ENCODE results near the gene OSBPL3. TPM values are rescaled to one million over a fixed set of nuclear protein-coding genes. Genes with fewer than 3 reads are reported as not detected.

Gene OSBPL3
- total RNA-seq, 1 experiment from 2014 or later, result 11.3 TPM

DNA sequence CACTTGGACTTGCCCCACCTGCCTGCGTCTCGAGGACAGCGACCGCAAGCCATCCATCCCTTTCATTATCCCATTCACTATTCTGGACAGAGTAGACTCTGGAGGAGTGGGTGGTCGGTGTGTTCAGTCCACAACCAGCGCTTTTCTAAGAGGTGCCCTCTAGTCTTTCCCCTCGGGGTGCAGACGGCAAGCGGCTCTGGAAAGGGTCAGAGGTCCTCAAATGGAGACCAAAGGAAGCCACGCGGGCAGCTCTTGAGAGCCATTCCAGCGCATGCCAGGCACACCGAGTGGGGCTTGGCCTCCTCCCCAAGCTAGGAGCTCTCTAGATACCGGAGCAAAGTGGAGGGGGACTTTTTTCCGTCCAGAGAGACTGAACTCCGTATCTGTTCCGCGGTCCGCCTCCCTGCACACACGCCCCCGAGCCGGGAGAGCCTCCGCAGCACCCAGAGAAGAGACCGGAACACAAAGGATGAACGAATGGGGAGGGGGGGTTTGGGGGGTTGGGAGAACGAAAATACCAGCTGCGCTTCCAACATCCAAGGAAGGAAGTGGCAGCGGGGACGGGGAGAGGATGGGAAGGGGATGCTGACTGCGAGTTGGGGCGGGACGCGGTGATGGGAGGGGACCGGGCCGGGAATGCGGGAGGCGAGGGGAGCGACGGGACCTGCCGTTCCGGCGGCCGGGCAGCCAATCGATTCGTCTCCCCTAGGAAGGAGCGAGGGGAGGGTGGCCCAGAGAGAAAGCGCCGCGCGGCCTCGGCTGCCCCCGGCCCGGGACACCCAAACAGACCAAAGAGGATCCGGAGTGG lies 223.2 kb downstream of the OSBPL3 start:
- Histone ChIP-seq H3K27ac (peak overlapping the region; percentile 83), H3K27me3 (replicated peaks) (no peaks in the 10 kb centered on the region)

DNA sequence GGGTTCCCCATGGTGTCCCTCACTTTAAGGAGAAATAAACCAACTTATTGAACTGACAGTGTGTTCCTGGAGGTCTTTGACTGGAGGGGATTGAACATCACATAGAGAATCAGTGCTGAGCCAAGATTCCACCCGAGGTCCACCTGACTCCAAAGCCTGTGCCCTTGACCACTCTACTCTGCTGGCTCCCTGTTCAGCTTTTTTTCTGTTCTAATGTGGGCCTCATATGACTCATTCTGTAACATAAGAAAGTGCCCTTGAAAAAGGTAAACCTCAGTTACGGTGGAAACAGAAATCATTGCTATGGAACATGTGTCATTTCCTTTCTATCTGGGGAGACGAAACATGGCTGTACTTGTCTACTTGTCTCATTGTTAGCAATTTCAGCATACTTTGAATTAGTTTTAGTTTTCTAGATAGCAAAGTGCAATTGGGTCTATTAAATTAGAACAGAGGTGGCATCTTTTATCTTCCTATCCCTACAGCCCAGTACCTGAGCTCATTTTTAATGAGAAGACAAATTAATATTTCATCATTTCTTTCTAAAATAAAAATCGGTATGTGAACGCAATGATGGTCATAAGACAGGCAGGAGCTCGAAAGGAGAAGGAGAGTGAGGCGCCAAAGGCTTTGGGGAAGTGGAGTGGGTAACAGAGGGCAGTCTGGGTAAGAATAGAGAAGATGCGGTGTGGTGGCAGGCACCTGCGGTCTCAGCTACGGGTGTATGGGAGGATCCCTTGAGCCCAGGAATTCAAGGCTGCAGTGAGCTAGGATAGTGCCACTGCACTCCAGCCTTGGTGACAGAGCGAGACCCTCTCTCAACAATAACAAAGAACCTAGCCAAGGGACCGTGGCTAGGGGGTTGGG lies 224.2 kb downstream of the OSBPL3 start:
- no peaks in the 10 kb centered on the region for H3K27me3 ChIP-seq (replicated peaks)
- no peaks in the 10 kb centered on the region for H3K9me3 ChIP-seq (replicated peaks)
- H3K27ac ChIP-seq, result no peak overlapping the region
- H3K36me3 ChIP-seq, result no peaks in the 10 kb centered on the region
- no peak overlapping the region for H3K4me3 ChIP-seq
- peaks cover 23% of the 10 kb centered on the region for H3K4me1 ChIP-seq (replicated peaks)
- DNase-seq (ENCODE audit: low read depth in 1 of 2, low spot score in 2 of 2), result peak in 1 of 2 experiments; percentile 11

More for the DNA sequence above, 223.2 kb downstream of the OSBPL3 start:
- H3K36me3 ChIP-seq, result no peaks in the 10 kb centered on the region
- peak overlapping the region; percentile 77 for H3K4me3 ChIP-seq
- no peaks in the 10 kb centered on the region for H3K9me3 ChIP-seq (replicated peaks)
- peaks cover 23% of the 10 kb centered on the region for H3K4me1 ChIP-seq (replicated peaks)
- DNase-seq (ENCODE audit: low read depth in 1 of 2, low spot score in 2 of 2), result peak in 1 of 2 experiments; percentile 63

DNA sequence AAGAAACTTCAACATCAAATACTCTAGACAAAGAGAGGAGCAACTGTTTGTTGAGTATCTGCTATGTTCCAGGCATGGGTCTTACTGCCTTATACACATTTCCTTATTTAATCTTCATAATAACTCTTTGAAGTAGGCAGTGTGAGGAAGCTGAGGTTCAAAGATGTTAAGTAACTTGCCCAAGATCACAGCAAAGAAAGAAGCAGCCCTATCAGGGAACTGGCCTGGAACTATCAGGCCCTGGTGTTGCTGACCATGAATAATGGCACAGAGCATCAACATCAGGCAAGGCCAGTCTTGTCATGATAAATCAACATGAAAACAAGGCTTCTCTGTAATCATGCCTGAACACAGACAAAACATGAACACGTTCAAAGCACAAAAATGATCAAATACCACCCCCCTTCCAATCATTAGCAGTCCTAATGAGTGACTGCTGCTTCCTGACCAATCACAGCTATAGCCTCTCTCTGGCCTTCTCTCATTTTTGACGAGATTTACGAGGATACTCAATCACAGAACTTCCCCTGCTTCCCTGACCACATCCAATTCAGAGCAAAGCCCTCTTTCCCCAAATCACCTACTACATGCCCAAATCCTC lies 225.0 kb downstream of the OSBPL3 start:
- H3K27ac ChIP-seq, result no peak overlapping the region
- no peak for DNase-seq (ENCODE audit: low read depth in 1 of 2, low spot score in 2 of 2)
- no peak overlapping the region for H3K4me3 ChIP-seq
- no peaks in the 10 kb centered on the region for H3K36me3 ChIP-seq
- no peaks in the 10 kb centered on the region for H3K9me3 ChIP-seq (replicated peaks)
- H3K4me1 ChIP-seq (replicated peaks), result peaks cover 23% of the 10 kb centered on the region
- H3K27me3 ChIP-seq (replicated peaks), result no peaks in the 10 kb centered on the region

DNA sequence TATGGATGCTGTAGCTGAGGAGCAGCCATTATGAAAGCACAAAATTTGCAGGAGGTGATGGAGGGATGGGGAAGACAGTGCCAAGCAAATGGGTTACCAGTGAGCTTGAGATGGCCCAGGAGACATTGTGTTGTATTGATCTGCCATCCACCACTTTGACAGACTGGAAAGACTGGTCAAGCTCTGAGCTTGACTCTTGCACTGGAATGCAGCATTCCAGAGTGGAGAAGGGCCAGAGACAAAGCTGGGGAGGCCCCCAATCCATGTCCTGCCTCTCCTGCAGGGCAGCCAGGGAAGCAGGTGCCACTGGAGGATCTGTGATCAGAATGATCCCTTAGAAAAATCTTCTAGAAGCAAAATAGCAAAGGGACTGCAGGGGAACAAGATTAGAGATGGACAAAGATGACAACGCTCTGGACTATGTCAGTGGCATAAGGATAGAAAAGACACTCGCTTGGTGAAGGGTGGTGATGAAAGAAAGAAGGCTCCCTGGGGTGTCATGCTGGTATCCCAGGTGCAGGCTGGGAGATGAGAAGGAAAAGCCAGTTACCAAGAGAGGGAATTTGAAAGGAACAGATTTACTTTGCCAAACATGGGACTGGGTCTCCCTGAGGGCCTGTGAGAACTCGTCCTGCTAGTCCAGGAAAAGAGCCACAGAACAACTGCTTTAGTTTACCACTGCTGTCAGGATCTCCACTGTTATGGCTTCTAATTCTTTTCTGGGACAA lies 227.7 kb downstream of the OSBPL3 start:
- Histone ChIP-seq H3K36me3 (no peaks in the 10 kb centered on the region), H3K27me3 (replicated peaks) (no peaks in the 10 kb centered on the region), H3K9me3 (replicated peaks) (no peaks in the 10 kb centered on the region), H3K4me1 (replicated peaks) (peaks cover 14% of the 10 kb centered on the region), H3K27ac (no peak overlapping the region), H3K4me3 (no peak overlapping the region)
- DNase-seq (ENCODE audit: low read depth in 1 of 2, low spot score in 2 of 2), result no peak

DNA sequence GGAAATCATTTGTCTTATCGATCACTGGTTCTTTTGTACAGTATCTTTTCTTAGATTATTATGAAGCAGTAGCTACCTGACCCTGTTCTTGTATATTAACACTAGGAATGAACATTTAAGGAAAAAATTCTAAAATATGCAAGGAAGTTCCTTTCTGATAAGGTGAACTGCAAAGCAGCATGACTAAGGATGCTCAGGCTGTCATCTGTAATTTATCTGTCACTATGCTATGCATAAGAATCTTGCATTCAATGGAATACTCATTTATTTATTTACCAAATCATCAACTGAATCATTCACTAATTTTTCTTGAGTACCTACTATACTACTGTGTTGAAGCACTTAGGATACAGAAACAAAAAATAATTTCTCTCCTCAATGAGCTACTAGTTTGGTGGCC lies 228.5 kb downstream of the OSBPL3 start:
- DNase-seq (ENCODE audit: low read depth in 1 of 2, low spot score in 2 of 2), result no peak
- H3K27ac ChIP-seq, result no peak overlapping the region
- H3K9me3 ChIP-seq (replicated peaks), result no peaks in the 10 kb centered on the region
- H3K27me3 ChIP-seq (replicated peaks), result no peaks in the 10 kb centered on the region
- no peak overlapping the region for H3K4me3 ChIP-seq
- H3K36me3 ChIP-seq, result no peaks in the 10 kb centered on the region
- H3K4me1 ChIP-seq (replicated peaks), result peaks cover 12% of the 10 kb centered on the region

DNA sequence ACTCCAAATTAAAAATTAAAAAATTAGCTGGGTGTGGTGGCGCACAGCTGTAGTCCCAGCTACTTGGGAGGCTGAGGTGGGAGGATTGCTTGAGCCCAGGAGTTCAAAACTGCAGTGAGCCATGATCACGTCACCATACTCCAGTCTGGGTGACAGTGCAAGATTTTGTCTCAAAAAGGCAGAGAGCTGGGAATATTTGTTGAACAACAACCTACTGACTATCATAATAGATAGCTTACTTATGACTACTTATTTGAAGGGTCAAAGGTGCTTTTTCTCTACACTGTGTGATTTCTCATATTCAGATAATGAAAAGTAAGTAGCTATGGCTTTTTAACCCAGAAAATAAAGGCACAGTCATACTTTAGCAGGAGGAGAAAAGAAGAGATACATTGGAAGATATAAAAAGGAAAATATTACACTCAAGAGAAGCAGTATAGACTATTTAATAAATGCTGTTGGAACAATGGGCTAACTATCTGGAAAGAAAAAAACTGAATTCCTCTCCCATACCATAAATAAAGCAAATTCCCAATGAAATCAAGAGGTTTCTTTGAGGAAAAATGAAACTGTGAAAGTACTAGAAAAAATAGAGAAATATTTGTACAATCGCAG lies 229.4 kb downstream of the OSBPL3 start:
- H3K4me1 ChIP-seq (replicated peaks), result peaks cover 2% of the 10 kb centered on the region; the same call in 1 of the 2 replicates

DNA sequence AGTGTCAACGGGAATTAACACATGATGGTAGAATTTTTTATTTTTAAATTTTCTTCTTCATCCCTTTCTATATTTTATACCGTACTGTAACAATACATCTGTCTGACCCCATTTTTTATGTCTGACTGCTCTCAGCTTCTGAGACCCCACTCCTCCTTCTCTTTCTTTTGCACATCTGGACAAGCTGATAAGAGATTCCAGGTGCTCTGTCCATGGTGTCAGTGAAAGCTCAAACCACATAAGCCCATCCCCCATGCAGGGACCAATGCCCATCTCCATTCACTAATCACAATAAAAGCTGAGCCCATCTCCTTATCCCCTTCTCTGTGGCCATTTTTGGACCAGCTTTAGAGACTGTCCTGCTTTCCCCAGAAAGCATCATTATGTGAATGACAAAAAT lies 231.5 kb downstream of the OSBPL3 start:
- H3K4me1 ChIP-seq (replicated peaks), result no peaks in the 10 kb centered on the region
- no peaks in the 10 kb centered on the region for H3K9me3 ChIP-seq (replicated peaks)
- no peaks in the 10 kb centered on the region for H3K27me3 ChIP-seq (replicated peaks)
- H3K36me3 ChIP-seq, result no peaks in the 10 kb centered on the region
- H3K27ac ChIP-seq, result no peak overlapping the region
- DNase-seq (ENCODE audit: low read depth in 1 of 2, low spot score in 2 of 2), result no peak
- H3K4me3 ChIP-seq, result no peak overlapping the region

More for the DNA sequence above, 229.4 kb downstream of the OSBPL3 start:
- DNase-seq (ENCODE audit: low read depth in 1 of 2, low spot score in 2 of 2), result no peak
- Histone ChIP-seq H3K4me3 (no peak overlapping the region), H3K27me3 (replicated peaks) (no peaks in the 10 kb centered on the region), H3K27ac (no peak overlapping the region), H3K9me3 (replicated peaks) (no peaks in the 10 kb centered on the region), H3K36me3 (no peaks in the 10 kb centered on the region)

Other genes starting within 250 kb of the OSBPL3 start
- 7.9 and 12.9 TPM in 2 replicates for gene GSDME, start 222.7 kb downstream of the OSBPL3 start, total RNA-seq (2014; rRNA removed; shearing (Covaris generic))
- gene CYCS, start 145.1 kb upstream of the OSBPL3 start, total RNA-seq (2014; rRNA removed; shearing (Covaris generic)), result 144 and 170 TPM in 2 replicates
- gene NPVF, start 248.3 kb upstream of the OSBPL3 start, total RNA-seq (2014; rRNA removed; shearing (Covaris generic)), result not detected in 2 replicates